ENCODE measurements around the gene ARL3.
A peak's percentile ranks its signal among the peaks of the same experiment; 100 is the strongest.
"Not testable (repeated sequence)": the region's sequence is repeated elsewhere in the genome, so short reads cannot be mapped to it uniquely, and the experiment has no call there.

The ARL3 gene

GRCh38 chr10:102713814-102714620 lies at the start of gene ARL3:
Gene ARL3 (minus strand): TSS chr10:102714397. CDS start chr10:102714275, 122 bp downstream.
- peak; percentile 97 for DNase-seq (ENCODE audit: low read depth)

- no peak for DNase-seq (ENCODE audit: low read depth)
Observed at GRCh38 chr10:102763037-102763607, 48.9 kb upstream of the ARL3 start.

- DNase-seq (ENCODE audit: low read depth), result no peak
Observed at GRCh38 chr10:102762401-102763015, 48.3 kb upstream of the ARL3 start.

GRCh38 chr10:102761981-102762380 lies 47.8 kb upstream of the ARL3 start:
- DNase-seq (ENCODE audit: low read depth), result no peak

- DNase-seq (ENCODE audit: low read depth), result no peak
Observed at GRCh38 chr10:102759497-102760210, 45.5 kb upstream of the ARL3 start.

- not testable (repeated sequence) for DNase-seq (ENCODE audit: low read depth)
Observed at GRCh38 chr10:102758933-102759262, 44.7 kb upstream of the ARL3 start.

- no peak for DNase-seq (ENCODE audit: low read depth)
Observed at GRCh38 chr10:102758240-102758932, 44.2 kb upstream of the ARL3 start.

- no peak for DNase-seq (ENCODE audit: low read depth)
Observed at GRCh38 chr10:102757323-102757722, 43.1 kb upstream of the ARL3 start.

- DNase-seq (ENCODE audit: low read depth), result no peak
Observed at GRCh38 chr10:102753718-102754117, 39.5 kb upstream of the ARL3 start.

GRCh38 chr10:102752934-102753664 lies 38.9 kb upstream of the ARL3 start:
- no peak for DNase-seq (ENCODE audit: low read depth)

- DNase-seq (ENCODE audit: low read depth), result no peak
Observed at GRCh38 chr10:102752266-102752930, 38.2 kb upstream of the ARL3 start.

GRCh38 chr10:102745157-102745556 lies 31.0 kb upstream of the ARL3 start:
- no peak for DNase-seq (ENCODE audit: low read depth)

GRCh38 chr10:102744374-102745051 lies 30.3 kb upstream of the ARL3 start:
- no peak for DNase-seq (ENCODE audit: low read depth)

GRCh38 chr10:102743588-102744373 lies 29.6 kb upstream of the ARL3 start, which contains the start of gene WBP1L:
Gene WBP1L (plus strand): TSS chr10:102743948. CDS start chr10:102744054, 106 bp downstream.
- peak; percentile 92 for DNase-seq (ENCODE audit: low read depth)

- no peak for DNase-seq (ENCODE audit: low read depth)
Observed at GRCh38 chr10:102743078-102743587, 28.9 kb upstream of the ARL3 start.

GRCh38 chr10:102742313-102742712 lies 28.1 kb upstream of the ARL3 start:
- not testable (repeated sequence) for DNase-seq (ENCODE audit: low read depth)

GRCh38 chr10:102741726-102742237 lies 27.6 kb upstream of the ARL3 start:
- no peak for DNase-seq (ENCODE audit: low read depth)

GRCh38 chr10:102740229-102740628 lies 26.0 kb upstream of the ARL3 start:
- no peak for DNase-seq (ENCODE audit: low read depth)

GRCh38 chr10:102738692-102739121 lies 24.5 kb upstream of the ARL3 start:
- no peak for DNase-seq (ENCODE audit: low read depth)

Measured in activated T-cell treated with anti-CD3 and anti-CD28 coated beads for 24 hours (primary cell).